Astrocyte (in vitro differentiated cells and primary cell): ENCODE results near the gene FAM13A. TPM values are rescaled to one million over a fixed set of nuclear protein-coding genes. Genes with fewer than 3 reads are reported as not detected.

ENCODE experiments used
- DNase-seq: peaks from one replicate; pipeline ENCODE4 v3.0.0-alpha.2; 2010; ENCODE audit warnings: low read depth
- FAIRE-seq: peaks from 2 replicates; lab custom pipeline; 2011; peaks lifted over from hg19 to GRCh38; lab: Jason Lieb, UNC
- H2AFZ ChIP-seq: 2 replicates; pipeline ENCODE4 v1.6.0; 2012; ENCODE audit warnings: low read depth, low read length, inconsistent platforms
- H3K27ac ChIP-seq: 2 replicates; pipeline ENCODE4 v1.5.1; 2011; ENCODE audit warnings: low read depth, low read length, inconsistent platforms
- H3K27me3 ChIP-seq: 2 replicates; pipeline ENCODE4 v1.6.0; 2011; ENCODE audit warnings: low read length, inconsistent platforms; ENCODE audit not compliant: insufficient read depth
- H3K36me3 ChIP-seq: 2 replicates; pipeline ENCODE4 v1.5.1; 2011; ENCODE audit warnings: low read length, inconsistent platforms; ENCODE audit not compliant: insufficient read depth
- H3K4me1 ChIP-seq: 2 replicates; pipeline ENCODE4 v1.5.1; 2011; ENCODE audit warnings: low read length, inconsistent platforms; ENCODE audit not compliant: insufficient read depth
- H3K4me2 ChIP-seq: 2 replicates; pipeline ENCODE4 v1.6.0; 2012; ENCODE audit warnings: low read length, inconsistent platforms
- H3K4me3 ChIP-seq: 2 replicates; pipeline ENCODE4 v1.5.1; 2011; ENCODE audit warnings: low read depth, mild to moderate bottlenecking, low read length, inconsistent platforms; ENCODE audit not compliant: insufficient read depth
- H3K79me2 ChIP-seq: 2 replicates; pipeline ENCODE4 v1.6.0; 2012; ENCODE audit warnings: mild to moderate bottlenecking, low read length, inconsistent platforms; ENCODE audit not compliant: insufficient read depth
- H3K9ac ChIP-seq: 2 replicates; pipeline ENCODE4 v1.6.0; 2012; ENCODE audit warnings: mild to moderate bottlenecking, low read length, inconsistent platforms
- H3K9me3 ChIP-seq: 2 replicates; pipeline ENCODE4 v1.5.1; 2012; ENCODE audit warnings: low read depth, mild to moderate bottlenecking, low read length, inconsistent platforms; ENCODE audit not compliant: insufficient read depth
- H4K20me1 ChIP-seq: 2 replicates; pipeline ENCODE4 v1.6.0; 2012; ENCODE audit warnings: low read length, inconsistent platforms; ENCODE audit not compliant: insufficient read depth
- H3K27ac Mint-ChIP-seq: one replicate; pipeline ENCODE4 v1.8.0; 2021; ENCODE audit warnings: mild to moderate bottlenecking, mixed read lengths; ENCODE audit not compliant: unreplicated experiment
- H3K27me3 Mint-ChIP-seq: one replicate; pipeline ENCODE4 v1.8.0; 2021; ENCODE audit warnings: low read depth, mixed read lengths; ENCODE audit not compliant: unreplicated experiment
- H3K36me3 Mint-ChIP-seq: one replicate; pipeline ENCODE4 v1.8.0; 2021; ENCODE audit warnings: low read depth, mixed read lengths; ENCODE audit not compliant: unreplicated experiment
- H3K4me1 Mint-ChIP-seq: one replicate; pipeline ENCODE4 v1.8.0; 2021; ENCODE audit warnings: low read depth, mixed read lengths; ENCODE audit not compliant: unreplicated experiment
- H3K4me3 Mint-ChIP-seq: one replicate; pipeline ENCODE4 v1.8.0; 2021; ENCODE audit warnings: mild to moderate bottlenecking, moderate library complexity, mixed read lengths; ENCODE audit not compliant: unreplicated experiment
- H3K9me3 Mint-ChIP-seq: one replicate; pipeline ENCODE4 v1.8.0; 2021; ENCODE audit warnings: mild to moderate bottlenecking, mixed read lengths; ENCODE audit not compliant: unreplicated experiment
- CTCF ChIP-seq: IDR thresholded peaks from 2 replicates; pipeline ENCODE4 v1.5.1; 2011; ENCODE audit warnings: low read depth, mild to moderate bottlenecking, inconsistent platforms, low read length, moderate library complexity; ENCODE audit not compliant: insufficient read depth
- EZH2 ChIP-seq: IDR thresholded peaks from 2 replicates; pipeline ENCODE4 v1.6.1; 2012; ENCODE audit warnings: mild to moderate bottlenecking, low read length, inconsistent platforms; ENCODE audit not compliant: insufficient read depth
- total RNA-seq: library from RNA; stranded (reverse); gene quantifications from 2 replicates; pipeline ENCODE4 v1.2.1, GENCODE V29; 2021

FAM13A gene
- total RNA-seq, 1 donor from 2014 or later = 12.0 TPM

GRCh38 chr4:88963817-88964216 lies 93.2 kb downstream of the FAM13A start:
- peaks cover 5% of the 10 kb centered on the region for H3K36me3 Mint-ChIP-seq
- no peak overlapping the region for H3K27ac Mint-ChIP-seq
- H3K4me2 ChIP-seq = no peak overlapping the region
- H3K79me2 ChIP-seq = no peaks in the 10 kb centered on the region
- H2AFZ ChIP-seq = no peak overlapping the region
- FAIRE-seq (no peak), DNase-seq (no peak)
- H3K4me3 ChIP-seq = no peak overlapping the region
- no peaks in the 10 kb centered on the region for H3K9me3 ChIP-seq
- H3K4me1 Mint-ChIP-seq = peaks cover 2% of the 10 kb centered on the region
- no peak overlapping the region for H3K4me3 Mint-ChIP-seq
- TF ChIP-seq EZH2 (no peak), CTCF (no peak)
- H3K27me3 ChIP-seq = no peaks in the 10 kb centered on the region
- no peaks in the 10 kb centered on the region for H3K9me3 Mint-ChIP-seq
- no peaks in the 10 kb centered on the region for H3K36me3 ChIP-seq
- no peaks in the 10 kb centered on the region for H3K27me3 Mint-ChIP-seq
- no peaks in the 10 kb centered on the region for H3K4me1 ChIP-seq
- H3K9ac ChIP-seq = no peak overlapping the region
- no peak overlapping the region for H3K27ac ChIP-seq
- H4K20me1 ChIP-seq = no peaks in the 10 kb centered on the region

GRCh38 chr4:88962396-88962795 lies 94.6 kb downstream of the FAM13A start:
- Histone ChIP-seq H3K9me3 (no peaks in the 10 kb centered on the region), H3K27me3 (no peaks in the 10 kb centered on the region), H3K36me3 (no peaks in the 10 kb centered on the region), H3K4me2 (no peak overlapping the region), H3K79me2 (no peaks in the 10 kb centered on the region), H3K27ac (no peak overlapping the region), H4K20me1 (no peaks in the 10 kb centered on the region), H3K9ac (no peak overlapping the region), H3K4me1 (no peaks in the 10 kb centered on the region), H2AFZ (no peak overlapping the region), H3K4me3 (no peak overlapping the region)
- Mint-ChIP-seq H3K4me3 (no peak overlapping the region), H3K27me3 (no peaks in the 10 kb centered on the region), H3K4me1 (peaks cover 2% of the 10 kb centered on the region), H3K9me3 (no peaks in the 10 kb centered on the region), H3K36me3 (peaks cover 6% of the 10 kb centered on the region), H3K27ac (no peak overlapping the region)
- DNase-seq (no peak), FAIRE-seq (no peak)
- TF ChIP-seq EZH2 = no peak
- TF ChIP-seq CTCF = no peak

- Histone ChIP-seq H3K27me3 (no peaks in the 10 kb centered on the region), H3K4me3 (no peak overlapping the region), H3K4me2 (no peak overlapping the region), H2AFZ (no peak overlapping the region), H3K36me3 (no peaks in the 10 kb centered on the region), H3K4me1 (no peaks in the 10 kb centered on the region), H4K20me1 (no peaks in the 10 kb centered on the region), H3K9ac (no peak overlapping the region), H3K79me2 (no peaks in the 10 kb centered on the region), H3K27ac (no peak overlapping the region), H3K9me3 (no peaks in the 10 kb centered on the region)
- no peak overlapping the region for H3K27ac Mint-ChIP-seq
- H3K36me3 Mint-ChIP-seq = peaks cover 6% of the 10 kb centered on the region
- FAIRE-seq = no peak
- DNase-seq = no peak
- H3K4me1 Mint-ChIP-seq = peaks cover 2% of the 10 kb centered on the region
- TF ChIP-seq CTCF (no peak), EZH2 (no peak)
- H3K27me3 Mint-ChIP-seq = no peaks in the 10 kb centered on the region
- no peaks in the 10 kb centered on the region for H3K9me3 Mint-ChIP-seq
- H3K4me3 Mint-ChIP-seq = no peak overlapping the region
Observed at GRCh38 chr4:88960576-88960975, 96.4 kb downstream of the FAM13A start.
